ENCODE measurements around the gene KRIT1.
A peak's percentile ranks its signal among the peaks of the same experiment; 100 is the strongest.
"Not testable (repeated sequence)": the region's sequence is repeated elsewhere in the genome, so short reads cannot be mapped to it uniquely, and the experiment has no call there.

The KRIT1 gene

DNA sequence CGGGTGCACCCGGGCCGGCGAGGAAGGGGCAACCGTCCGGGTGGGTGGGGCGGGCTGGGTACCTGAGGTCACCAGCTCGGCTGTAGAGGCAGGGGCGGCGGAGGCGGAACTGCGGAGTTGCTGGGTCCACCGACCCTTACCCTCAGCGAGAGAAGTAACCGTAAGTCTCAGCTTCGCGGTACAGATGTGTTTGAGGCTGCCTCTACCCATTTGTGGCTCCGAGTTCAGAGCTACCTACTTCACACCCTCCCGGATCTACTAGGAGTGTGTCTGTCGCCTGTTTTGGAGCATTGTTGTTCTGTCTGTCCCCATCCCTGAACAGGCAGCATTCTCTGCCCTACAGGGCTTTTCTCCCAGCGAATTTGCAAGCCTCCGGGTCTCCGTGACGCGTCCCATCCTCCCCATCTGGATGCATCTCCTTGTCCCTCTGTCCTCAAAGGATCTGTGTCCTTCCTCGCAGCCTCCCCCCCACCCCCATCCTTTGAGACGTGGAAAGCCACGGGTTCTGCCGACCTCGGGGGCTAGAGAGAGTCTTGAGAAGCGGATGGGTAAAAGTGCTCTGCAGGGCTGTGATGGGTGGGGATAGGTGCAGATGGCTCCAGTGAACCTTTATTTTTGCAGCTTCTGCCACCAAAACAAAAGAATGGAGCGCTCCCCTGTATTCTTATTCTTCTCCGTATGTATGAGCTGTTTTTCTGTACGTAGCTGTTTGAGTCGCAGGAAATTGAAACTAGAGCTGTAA, 817 bp upstream of the KRIT1 start:
- DNase-seq = no peak

GRCh38 chr7:92244808-92245486, 767 bp downstream of the KRIT1 start:
- DNase-seq = peak; percentile 13

- DNase-seq = no peak
Measured at GRCh38 chr7:92242972-92243371, 2.7 kb downstream of the KRIT1 start.

DNA sequence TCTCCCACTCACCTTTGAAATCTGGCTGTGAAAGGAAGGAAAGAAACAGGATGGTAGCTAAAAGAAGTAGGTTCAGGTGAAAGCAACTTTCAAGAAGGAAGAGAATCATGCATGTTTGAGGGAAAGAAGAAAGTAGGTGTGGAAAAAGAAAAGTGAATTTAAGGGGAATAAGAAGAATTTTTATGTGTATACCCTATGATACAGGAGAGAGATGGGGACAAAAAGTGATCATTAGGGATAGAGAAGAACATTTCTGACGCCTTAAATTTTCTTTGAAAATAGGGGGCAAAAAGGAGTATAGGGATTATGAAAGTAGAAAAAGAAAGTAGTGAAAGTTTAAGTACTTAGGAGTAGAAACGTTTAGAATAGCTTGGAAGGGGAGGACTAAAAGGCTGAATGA, 15.2 kb downstream of the KRIT1 start:
- DNase-seq = no peak

DNA sequence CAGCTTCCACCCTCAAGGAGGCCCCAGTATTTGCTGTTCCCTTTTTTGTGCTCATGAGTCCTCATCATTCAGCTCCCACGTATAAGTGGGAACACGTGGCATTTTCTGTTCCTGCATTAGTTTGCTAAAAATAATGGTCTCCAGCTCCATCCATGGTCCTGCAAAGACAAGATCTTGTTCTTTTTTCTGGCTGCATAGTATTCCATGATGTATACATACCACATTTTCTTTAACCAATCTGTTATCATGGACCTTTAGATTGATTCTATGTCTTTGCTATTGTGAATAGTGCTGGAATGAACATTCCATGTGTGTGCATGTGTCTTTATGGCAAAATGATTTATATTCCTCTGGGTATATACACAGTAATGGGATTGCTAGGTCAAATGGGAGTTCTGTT, 17.0 kb downstream of the KRIT1 start:
- DNase-seq = no peak

DNA sequence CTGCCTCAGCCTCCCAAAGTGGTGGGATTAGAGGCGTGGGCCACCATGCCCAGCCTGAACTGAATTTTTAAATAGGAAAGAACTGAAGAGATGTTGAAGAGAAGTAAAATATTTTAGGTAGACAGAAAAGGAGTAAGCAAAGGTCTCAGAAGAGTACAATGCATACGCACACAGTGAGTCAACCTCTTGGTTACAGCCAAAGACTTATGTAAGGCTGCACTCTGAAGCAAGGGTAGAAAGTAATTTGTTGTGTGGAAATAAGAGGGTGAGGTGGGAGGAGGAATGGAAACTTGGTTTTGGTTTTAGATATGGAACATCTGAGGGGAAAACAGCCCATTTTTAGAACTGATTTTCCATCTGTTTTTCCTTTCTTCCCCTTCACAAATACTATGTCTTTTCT, 17.6 kb downstream of the KRIT1 start:
- no peak for DNase-seq

- no peak for DNase-seq
Measured at GRCh38 chr7:92226981-92227380, 18.7 kb downstream of the KRIT1 start.

GRCh38 chr7:92221766-92222165, 23.9 kb downstream of the KRIT1 start:
- DNase-seq = no peak

DNA sequence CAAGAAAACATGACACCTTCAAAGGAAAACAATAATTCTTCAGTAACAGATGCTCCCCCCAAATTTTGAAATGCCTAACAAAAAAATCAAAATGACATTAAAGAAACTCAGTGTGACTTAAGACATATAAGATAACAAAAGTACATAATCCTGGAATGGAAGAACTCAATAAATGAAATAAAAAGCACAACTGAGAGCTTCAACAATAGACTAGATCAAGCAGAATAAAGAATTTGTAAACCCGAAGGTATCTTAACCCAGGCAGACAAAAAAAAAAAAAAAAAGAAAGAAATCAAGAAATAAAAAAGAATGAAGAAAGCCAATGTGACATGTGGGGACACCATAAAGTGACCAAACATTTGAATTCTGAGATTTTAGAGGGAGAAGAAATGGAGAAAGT, 39.0 kb downstream of the KRIT1 start:
- no peak for DNase-seq

DNA sequence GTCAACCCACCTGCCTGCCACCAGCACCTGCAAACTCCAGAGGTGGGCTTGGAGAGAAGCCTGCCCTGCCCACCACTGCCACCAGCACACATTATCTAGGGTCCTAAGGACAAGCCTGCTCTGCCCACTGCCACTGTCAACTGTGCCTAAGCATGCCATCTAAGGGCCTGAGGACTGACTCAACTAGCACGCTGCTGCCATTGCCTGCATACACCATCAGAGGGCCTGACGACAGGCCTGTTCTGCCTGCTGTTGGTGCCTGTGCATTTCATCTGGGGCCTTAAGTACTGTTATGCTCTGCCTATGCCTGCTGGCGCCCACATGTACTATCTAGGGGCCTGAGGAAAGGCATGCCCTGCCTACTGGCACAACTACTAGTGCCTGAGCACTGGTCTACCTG, 39.7 kb downstream of the KRIT1 start:
- no peak for DNase-seq

GRCh38 chr7:92200791-92201190, 44.9 kb downstream of the KRIT1 start:
- no peak for DNase-seq

DNA sequence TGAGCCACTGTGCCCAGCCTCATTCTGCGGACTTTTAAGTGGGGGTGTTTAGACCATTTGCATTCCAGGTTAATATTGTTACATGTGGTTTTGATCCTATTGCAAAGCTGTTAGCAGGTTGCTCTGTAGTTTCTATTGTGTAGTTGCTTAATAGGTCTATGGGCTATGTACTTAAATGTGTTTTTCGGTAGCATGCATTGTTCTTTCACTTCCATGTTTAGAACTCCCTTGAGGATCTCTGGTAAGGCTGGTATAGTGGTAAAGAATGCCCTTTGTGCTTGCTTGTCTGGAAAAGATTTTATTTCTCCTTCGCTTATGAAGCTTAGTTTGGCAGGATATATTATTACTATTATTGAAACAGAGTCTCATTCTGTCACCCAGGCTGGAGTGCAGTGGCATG, 53.4 kb downstream of the KRIT1 start:
- DNase-seq = no peak

- DNase-seq = not testable (repeated sequence)
Measured at GRCh38 chr7:92189246-92189645, 56.5 kb downstream of the KRIT1 start.

DNA sequence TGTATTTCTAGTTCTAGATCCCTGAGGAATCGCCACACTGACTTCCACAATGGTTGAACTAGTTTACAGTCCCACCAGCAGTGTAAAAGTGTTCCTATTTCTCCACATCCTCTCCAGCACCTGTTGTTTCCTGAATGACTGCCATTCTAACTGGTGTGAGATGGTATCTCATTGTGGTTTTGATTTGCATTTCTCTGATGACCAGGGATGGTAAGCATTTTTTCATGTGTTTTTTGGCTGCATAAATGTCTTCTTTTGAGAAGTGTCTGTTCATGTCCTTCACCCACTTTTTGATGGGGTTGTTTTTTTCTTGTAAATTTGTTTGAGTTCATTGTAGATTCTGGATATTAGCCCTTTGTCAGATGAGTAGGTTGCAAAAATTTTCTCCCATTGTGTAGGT, 61.4 kb downstream of the KRIT1 start:
- DNase-seq = not testable (repeated sequence)

DNA sequence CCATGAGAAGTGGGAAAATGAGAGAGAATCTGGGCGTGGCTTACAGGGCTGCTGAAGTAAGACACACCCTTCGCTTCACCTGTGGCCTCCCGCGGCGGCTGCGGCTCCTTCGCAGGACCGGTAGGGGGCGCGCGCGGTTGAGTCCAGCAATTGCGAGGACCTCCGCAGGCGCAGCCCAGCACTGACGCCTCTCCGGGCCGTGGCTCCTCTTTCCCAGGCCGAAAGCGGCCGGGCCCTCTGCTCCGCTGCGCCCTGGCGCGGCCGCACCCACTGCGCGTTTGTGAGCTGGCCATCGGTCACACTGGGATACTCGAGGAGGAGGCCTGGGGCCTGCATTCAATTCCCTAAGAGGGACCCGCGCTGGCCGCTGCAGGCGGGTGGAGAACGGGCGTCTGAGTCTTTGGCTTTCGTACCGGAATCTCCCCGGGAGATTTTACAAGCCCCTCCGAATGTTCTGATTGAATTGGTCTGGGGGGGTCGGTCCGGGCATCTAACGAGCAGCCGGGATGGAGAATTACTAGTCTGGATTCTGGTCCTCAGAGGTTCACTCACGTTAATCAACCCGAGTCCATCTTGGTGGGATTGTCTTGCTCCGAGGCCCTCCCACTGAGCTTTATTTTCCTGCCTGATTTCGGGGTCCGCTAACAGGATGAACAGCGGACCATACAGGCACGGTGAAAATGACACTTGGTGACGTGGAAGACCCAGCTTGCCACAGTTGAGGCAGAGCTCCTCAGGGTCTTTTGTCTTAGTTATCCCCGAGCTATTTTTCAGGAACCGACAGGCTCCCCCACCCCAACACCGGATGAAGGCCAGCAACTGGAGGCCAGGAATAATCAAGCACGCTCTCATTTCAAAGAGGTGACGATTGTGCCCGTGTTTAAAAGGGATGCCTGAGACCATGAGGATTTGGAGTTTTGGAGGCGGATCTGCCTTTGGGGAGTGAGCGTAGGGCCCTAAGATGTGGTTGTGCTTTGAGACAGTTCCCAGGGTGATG, 66.5 kb downstream of the KRIT1 start, which contains the start of gene LRRD1:
Gene LRRD1, minus strand, starts transcription at position 215 of the 997 bp plus-strand sequence. CDS start 13,940 bp downstream, outside the sequence.
- peak; percentile 86 for DNase-seq

DNA sequence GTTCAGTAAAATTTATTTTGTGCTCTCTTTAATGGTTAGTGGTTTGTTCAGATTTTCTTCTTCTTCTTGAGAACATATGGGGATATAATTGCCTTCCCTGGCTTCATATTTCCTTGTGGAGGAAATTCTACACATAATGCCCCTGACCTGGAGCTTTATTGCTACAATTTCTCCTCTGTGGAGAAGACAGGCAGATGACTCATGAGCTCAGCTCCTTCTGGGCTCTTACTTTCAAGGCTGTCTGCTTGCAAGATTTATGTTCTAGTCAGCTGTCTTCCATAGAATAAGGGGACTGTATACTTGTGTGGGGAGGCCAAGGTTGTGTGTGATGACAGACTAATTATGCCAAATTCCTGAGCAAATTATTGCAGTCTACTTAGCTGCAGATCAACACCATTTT, 68.4 kb downstream of the KRIT1 start:
- DNase-seq = no peak

DNA sequence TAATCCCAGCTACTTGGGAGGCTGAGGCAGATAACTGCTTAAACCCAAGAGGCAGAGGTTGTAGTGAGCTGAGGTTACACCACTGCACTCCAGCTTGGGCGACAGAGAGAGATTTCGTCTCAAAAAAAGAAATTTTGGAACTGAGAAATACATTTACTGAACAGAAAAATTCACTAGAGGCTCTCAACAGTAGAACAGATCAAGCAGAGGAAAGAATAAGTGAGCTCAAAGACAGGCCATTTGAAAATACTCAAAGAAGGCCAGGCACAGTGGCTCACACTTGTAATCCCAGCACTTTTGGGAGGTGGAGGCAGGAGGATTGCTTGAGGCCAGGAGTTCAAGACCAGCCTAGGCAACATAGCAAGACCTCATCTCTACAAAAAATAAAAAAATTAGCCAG, 76.2 kb downstream of the KRIT1 start:
- not testable (repeated sequence) for DNase-seq

- no peak for DNase-seq
Measured at GRCh38 chr7:92161271-92161670, 84.4 kb downstream of the KRIT1 start.

DNA sequence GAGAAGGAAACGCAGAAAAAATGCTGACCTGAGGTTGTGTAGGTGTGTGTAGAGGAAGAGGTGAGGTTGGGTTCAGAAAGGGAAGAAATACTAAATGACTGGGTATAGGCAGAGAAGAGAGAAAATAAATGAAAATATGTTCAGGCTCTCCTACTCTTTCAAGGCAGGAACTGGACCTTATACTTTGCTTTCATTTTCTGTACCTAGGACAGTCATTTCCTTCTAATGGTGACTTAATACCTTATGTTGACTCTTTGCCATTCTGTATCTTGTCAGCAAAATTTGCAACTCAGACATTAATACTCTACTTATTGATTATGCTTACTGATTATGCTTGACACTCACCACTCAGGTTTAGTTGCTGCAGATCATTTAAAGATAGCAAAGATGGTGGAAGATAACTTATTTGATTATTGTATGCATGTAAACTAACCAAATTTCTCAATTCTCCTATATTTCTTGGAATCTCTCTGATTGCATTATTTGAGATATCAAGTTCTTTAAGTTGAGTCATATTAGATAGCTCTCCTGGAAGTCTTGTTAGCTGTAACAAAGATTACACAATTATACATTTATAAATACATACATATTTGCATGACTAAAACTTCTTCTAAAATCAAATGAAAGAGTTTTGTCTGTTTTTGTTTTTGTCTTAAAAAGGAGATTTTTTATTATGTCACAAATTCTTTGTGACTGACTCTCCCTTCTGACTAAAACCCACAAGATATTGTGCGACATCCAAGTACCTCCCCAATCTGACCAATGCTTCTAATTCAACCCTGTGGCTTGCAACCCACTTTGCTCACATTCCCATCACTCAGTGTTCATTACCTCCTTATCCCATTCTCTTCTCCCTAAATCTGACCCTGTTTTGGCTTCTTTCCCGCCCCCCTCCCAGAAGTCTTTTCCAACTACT, 86.8 kb downstream of the KRIT1 start:
- no peak for DNase-seq

DNA sequence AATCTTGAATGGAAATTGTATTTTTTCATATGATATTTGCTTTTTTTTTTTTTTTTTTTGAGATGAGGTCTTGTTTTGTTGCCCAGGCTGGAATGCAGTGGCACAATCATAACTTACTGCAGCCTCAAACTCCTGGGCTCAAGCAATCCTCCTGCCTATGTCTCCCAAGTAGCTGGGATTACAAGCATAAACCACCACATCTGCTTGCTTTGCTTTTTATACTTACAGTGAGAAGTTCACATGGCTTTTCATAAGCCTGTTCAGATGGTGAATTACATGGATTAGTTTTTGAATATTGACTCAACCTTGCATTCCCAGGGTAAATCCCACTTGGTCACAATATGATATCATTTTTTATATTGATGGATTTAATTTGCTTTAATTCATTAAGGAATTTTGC, 88.7 kb downstream of the KRIT1 start:
- no peak for DNase-seq

DNA sequence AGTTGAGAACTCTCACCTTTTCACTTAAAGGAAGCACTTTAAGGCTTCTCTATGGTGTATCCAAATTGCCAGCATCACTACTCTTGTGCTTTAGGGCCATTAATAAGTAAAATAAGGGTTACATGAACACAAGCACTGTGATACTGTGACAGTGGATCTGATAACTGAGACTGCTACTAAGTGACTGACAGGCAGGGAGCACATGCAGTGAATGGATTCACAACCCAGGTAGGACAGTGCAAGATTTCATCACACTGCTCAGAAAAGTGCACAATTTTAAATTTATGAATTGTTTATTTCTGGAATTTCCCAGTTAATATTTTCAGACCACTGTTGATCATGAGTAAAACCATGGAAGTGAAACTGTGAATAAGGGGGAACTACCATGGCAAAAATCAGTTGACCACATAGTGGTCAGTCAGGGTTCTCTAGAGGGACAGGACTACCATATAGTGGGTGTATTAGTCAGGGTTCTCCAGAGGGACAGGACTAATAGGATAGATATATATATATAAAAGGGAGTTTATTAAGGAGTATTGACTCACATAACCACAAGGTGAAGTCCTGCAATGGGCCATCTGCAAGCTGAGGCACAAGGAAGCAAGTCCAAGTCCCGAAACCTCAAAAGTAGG, 90.5 kb downstream of the KRIT1 start:
- no peak for DNase-seq

Measured in CD4-positive, alpha-beta T cell treated with Interferon gamma for 1 hour (primary cell).